ENCODE measurements around the gene CCDC137.

- TF ChIP-seq CTCF (IDR thresholded peaks at IDR 0.05) (no peak), EZH2 (IDR thresholded peaks at IDR 0.05) (no peak)
These were observed 40.5 kb downstream of the CCDC137 start for GRCh38 chr17:81706757-81707624.

All from neural progenitor cell (in vitro differentiated cells).